Keratinocyte (primary cell): ENCODE measurements around the gene TNS1.

Experiments
- CTCF ChIP-seq, 3 experiments: IDR thresholded peaks in 1 of 3; conservative IDR thresholded peaks in 1 of 3; optimal IDR thresholded peaks in 1 of 3; 2 replicates in 2 of 3; 3 replicates in 1 of 3; pipeline versions ENCODE3 to v1.5.1; 2011; ENCODE audit warnings: low read length in 3 of 3, mild to moderate bottlenecking in 3 of 3, moderate library complexity in 2 of 3, control low read depth in 1 of 3, inconsistent platforms in 1 of 3; ENCODE audit not compliant: insufficient read depth in 2 of 3; ENCODE audit errors: extremely low read depth in 1 of 3
- EZH2 ChIP-seq: IDR thresholded peaks from one replicate; pipeline ENCODE4 v1.6.1; 2012; ENCODE audit warnings: inconsistent platforms, mild to moderate bottlenecking, low read length, moderate library complexity

GRCh38 chr2:217968023-217968422, 34.8 kb downstream of the TNS1 start:
- TF ChIP-seq CTCF (optimal IDR thresholded peaks at IDR 0.05 in 1 of 3, IDR thresholded peaks at IDR 0.05 in 1 of 3, conservative IDR thresholded peaks at IDR 0.05 in 1 of 3; ENCODE audit: extremely low read depth in 1 of 3, insufficient read depth in 2 of 3, low read length in 3 of 3) (no peak), EZH2 (no peak)
